GM15510 (cell line): Measurements from ENCODE around the gene EIF2B4.

Experiments
- POLR2A ChIP-seq: IDR thresholded peaks from 3 replicates; pipeline ENCODE4 v1.6.1; 2011; ENCODE audit warnings: borderline replicate concordance; ENCODE audit not compliant: insufficient read length; ENCODE audit errors: extremely low read depth

EIF2B4 gene

DNA sequence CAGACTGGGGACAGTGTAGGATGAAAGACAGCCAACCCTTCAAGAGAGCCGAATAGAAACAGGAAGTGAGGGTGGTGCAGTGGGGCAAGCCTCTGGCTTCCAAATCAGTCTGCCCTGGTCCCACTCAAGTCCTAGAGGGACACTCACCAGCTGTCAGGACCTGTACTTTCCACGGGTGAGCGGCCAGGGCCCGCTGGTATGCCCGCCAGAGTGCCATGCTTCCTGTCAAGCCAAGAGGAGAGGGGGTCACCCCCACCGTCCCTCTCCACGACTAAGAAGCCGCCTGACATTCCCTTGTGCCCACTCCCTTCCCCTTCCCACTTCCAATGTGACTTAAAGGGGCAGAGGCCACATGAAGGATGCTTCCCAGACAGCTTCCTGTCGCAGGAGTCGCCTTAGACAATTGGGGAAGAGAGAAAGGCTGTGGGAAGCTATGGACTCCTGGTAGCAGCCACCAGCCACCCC, 47.8 kb downstream of the EIF2B4 start:
- TF ChIP-seq POLR2A = peak; percentile 25

DNA sequence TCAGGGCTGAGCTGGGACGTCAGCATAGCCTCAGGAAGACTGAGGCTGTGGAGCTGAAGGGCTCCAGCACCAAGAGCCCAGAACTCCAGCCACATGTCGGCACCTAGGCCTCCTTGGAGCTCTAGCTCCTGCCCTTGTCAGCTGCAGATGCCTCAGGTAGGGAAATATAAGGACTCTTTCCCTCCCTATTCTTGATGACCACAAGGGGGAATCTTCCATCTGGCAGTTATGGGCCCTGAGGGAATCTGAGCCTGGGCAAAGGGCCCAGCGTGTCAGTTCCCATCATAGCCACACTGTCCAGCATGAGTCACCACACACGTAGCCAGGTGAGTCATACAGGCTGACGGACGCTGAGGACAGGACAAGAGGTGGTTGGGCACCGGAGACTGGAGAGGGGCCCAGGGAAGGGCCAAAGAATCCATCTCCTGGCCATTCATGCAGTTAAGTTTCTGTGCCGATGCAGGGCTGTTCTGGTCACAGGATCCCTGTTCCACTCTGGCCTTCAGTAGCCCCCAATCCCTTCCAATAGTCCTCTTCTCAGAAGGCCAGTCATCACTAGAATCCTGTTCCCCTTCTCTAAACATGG, 49.1 kb downstream of the EIF2B4 start:
- TF ChIP-seq POLR2A = no peak

DNA sequence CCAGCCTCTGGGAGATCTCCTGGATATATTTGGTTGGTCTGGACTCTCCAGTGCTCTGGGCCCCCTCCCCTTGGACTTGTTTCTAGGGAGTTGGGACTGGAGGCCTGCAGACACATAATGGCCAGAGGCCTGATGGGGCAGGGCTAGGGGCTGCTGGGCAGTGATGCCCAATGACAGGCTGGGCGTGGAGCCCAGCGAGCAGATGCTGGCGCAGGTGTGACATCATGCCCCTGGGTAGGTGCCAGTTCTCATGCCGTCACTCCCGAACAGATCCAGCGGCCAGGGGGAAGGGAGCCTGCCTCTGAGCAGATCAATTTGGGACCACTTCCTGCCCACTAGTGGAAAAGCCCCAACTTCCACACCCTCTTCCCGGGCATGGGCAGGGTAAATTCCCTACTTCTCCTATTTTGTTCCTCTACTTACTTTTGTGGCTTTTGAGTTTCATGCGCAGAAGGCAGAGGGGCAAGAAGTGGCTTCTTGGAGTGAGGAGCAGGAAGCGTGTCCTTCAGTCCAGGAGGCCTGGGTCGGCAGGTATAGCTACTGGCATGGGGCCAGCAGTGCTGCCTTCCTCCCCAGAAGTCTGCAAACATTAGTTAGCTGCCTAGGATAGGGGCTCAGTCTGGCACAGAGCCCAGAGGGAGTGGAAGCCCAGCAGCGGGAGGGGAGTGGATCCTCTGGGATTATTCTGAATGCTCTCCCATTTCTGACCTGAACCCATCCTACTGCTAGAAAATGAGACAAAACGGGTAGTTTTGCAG, 53.3 kb downstream of the EIF2B4 start:
- no peak for TF ChIP-seq POLR2A

DNA sequence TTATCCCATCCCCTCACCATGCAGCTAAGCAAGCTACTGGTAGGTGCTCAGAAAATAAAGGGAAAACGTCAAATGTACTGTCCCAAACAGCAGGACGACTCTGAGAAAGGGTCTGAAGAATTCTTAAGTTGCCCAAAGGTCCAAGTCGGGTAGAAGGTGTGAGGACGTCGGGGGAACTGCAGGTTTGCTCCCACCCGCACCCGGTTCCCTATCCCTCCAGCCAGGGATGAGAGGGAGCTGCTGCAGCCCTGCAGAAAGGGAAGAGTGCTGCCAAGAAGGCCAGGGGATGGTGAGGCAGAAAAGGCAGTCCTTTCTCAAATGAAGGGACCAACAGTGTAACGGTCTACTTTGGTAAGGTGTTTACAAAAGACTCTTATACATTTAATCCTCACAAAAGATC, 55.0 kb downstream of the EIF2B4 start:
- no peak for TF ChIP-seq POLR2A

DNA sequence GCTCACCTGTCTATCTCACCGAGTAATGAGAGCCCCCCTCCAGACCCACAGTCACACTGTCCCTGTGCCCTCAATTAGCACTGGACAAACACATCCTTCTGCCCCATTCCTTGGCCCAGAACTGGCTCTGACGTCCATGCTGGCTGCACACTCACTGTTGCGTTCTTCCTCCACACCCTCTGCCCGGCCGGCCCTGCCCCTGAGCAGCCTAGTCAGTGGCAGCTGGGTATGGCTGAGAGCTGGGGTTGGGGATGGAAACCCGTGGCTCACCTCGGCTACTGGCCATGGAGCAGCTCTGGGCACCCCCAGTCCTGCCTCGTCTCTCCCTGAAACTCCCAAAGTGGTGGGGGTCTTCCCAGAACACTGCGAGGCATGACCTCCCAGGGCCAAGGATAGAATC, 55.4 kb downstream of the EIF2B4 start:
- TF ChIP-seq POLR2A = no peak
